Left cardiac atrium (tissue), 4 donors: ENCODE measurements around the gene SOS2. TPM values are rescaled to one million over a fixed set of nuclear protein-coding genes. Genes with fewer than 3 reads are reported as not detected.

Experiments
- ATAC-seq, 2 donors: fragments of 200-7000 bp; cut with Tn5 transposase; one replicate each; pipeline ENCODE4 v1.9.1; 2020; ENCODE audit warnings: mild to moderate bottlenecking in 2 of 2, moderate library complexity in 2 of 2
- DNase-seq: peaks from one replicate; pipeline ENCODE4 v3.0.0-alpha.2; 2020
- intact Hi-C, 2 donors: fragments of 100-400 bp; cut with DNase I; formaldehyde crosslinking; loops; one replicate each; pipeline versions ENCODE4 v1.14.1 to v1.15.1; 2022 to 2023
- long read RNA-seq: library from polyadenylated mRNA; unstranded; transcript quantifications from one replicate; pipeline ENCODE4 v2.0.0, GENCODE V29; 2021
- total RNA-seq, 2 donors: library from RNA; stranded (reverse); fragmentation: NEBNext Ultra II Directional; extraction: Animal tissue kit (Norgen Biotek cat#: 25700); gene quantifications; one replicate each; pipeline ENCODE4 v1.2.1, GENCODE V29; 2021
- donor health status: DM: no; HTN: yes; CAD: no.
- donor health status: DM: no; HTN: yes; CAD: no; lungs with severe emphysema.
- donor health status: DM: yes; HTN: yes; CAD: no.
- donor health status: Dilated cardiomyopathy.

Gene SOS2
- 10 to 100 TPM; 25.7 to 25.8 TPM for total RNA-seq
- long read RNA-seq, partial matches to known transcripts, result 1 of 1 reads
- long read RNA-seq, other reads (novel, unspliced or antisense), result 0 of 1 reads

- DNase-seq (peak; percentile 91), ATAC-seq (peak; percentile 95 to 97)
- intact Hi-C loops, result no loop called here
Measured at GRCh38 chr14:50231475-50232275, at the start of gene SOS2. Gene SOS2, minus strand, starts transcription at chr14:50231578. Its CDS starts 295 bp downstream, at chr14:50231283.

- no peak for DNase-seq
- no peak for ATAC-seq
- intact Hi-C loops, result no loop called here
Measured at GRCh38 chr14:50272498-50272897, 41.1 kb upstream of the SOS2 start.

GRCh38 chr14:50270932-50271331, 39.6 kb upstream of the SOS2 start:
- no peak for ATAC-seq
- intact Hi-C loops, result no loop called here
- no peak for DNase-seq

GRCh38 chr14:50265029-50265428, 33.7 kb upstream of the SOS2 start:
- DNase-seq, result no peak
- ATAC-seq, result no peak
- intact Hi-C loops, result no loop called here

- no peak for DNase-seq
- ATAC-seq, result no peak
- intact Hi-C loops, result no loop called here
Measured at GRCh38 chr14:50263321-50263720, 31.9 kb upstream of the SOS2 start.

GRCh38 chr14:50262865-50263264, 31.5 kb upstream of the SOS2 start:
- ATAC-seq (no peak), DNase-seq (no peak)
- intact Hi-C loops, result no loop called here

GRCh38 chr14:50260511-50260910, 29.1 kb upstream of the SOS2 start:
- intact Hi-C loops, result no loop called here
- DNase-seq, result no peak
- peak in 1 of 2 donors; percentile 49 for ATAC-seq

GRCh38 chr14:50260072-50260471, 28.7 kb upstream of the SOS2 start:
- ATAC-seq (no peak), DNase-seq (no peak)
- intact Hi-C loops, result no loop called here

- peak in 1 of 2 donors; percentile 45 for ATAC-seq
- no peak for DNase-seq
- intact Hi-C loops, result no loop called here
Measured at GRCh38 chr14:50257732-50258131, 26.4 kb upstream of the SOS2 start.

GRCh38 chr14:50254248-50254647, 22.9 kb upstream of the SOS2 start:
- intact Hi-C loops, result no loop called here

GRCh38 chr14:50249136-50249775, 17.9 kb upstream of the SOS2 start:
- intact Hi-C loops, result no loop called here
- DNase-seq (no peak), ATAC-seq (no peak)

More at GRCh38 chr14:50254248-50254647, 22.9 kb upstream of the SOS2 start:
- DNase-seq, result no peak
- ATAC-seq, result no peak

- ATAC-seq (no peak), DNase-seq (no peak)
- intact Hi-C loops, result no loop called here
Measured at GRCh38 chr14:50247245-50247644, 15.9 kb upstream of the SOS2 start.

- DNase-seq, result no peak
- no peak for ATAC-seq
- intact Hi-C loops, result no loop called here
Measured at GRCh38 chr14:50242566-50243310, 11.4 kb upstream of the SOS2 start.

GRCh38 chr14:50242096-50242495, 10.7 kb upstream of the SOS2 start:
- intact Hi-C loops, result no loop called here
- DNase-seq (no peak), ATAC-seq (no peak)

- ATAC-seq, result no peak
- intact Hi-C loops, result no loop called here
- DNase-seq, result no peak
Measured at GRCh38 chr14:50237427-50237826, 6.0 kb upstream of the SOS2 start.

GRCh38 chr14:50233951-50234250, 2.5 kb upstream of the SOS2 start:
- ATAC-seq (no peak), DNase-seq (no peak)
- intact Hi-C loops, result no loop called here

GRCh38 chr14:50233166-50233950, 2.0 kb upstream of the SOS2 start:
- intact Hi-C loops, result no loop called here
- no peak for ATAC-seq
- DNase-seq, result no peak

- DNase-seq, result no peak
- intact Hi-C loops, result no loop called here
- peak; percentile 5 to 7 for ATAC-seq
Measured at GRCh38 chr14:50232276-50232642, 881 bp upstream of the SOS2 start.

- ATAC-seq (peak; percentile 19 to 20), DNase-seq (peak; percentile 59)
- intact Hi-C loops, result no loop called here
Measured at GRCh38 chr14:50230701-50231474, 490 bp downstream of the SOS2 start.
